RWPE1 (cell line): ENCODE results near the gene P3H2.

Source experiments
- CTCF ChIA-PET: fragments of 350-600 bp; sonication (Branson Sonifier 250); formaldehyde crosslinking; extraction: SDS; loops from one replicate; lab custom pipeline; 2021; lab: Yijun Ruan, JAX
- POLR2A ChIA-PET: fragments of 400-600 bp; formaldehyde crosslinking; extraction: SDS; loops from one replicate; lab custom pipeline; 2020; ENCODE audit warnings: antibody characterized with exemption; ENCODE audit not compliant: low non-redundant PET; lab: Yijun Ruan, JAX
- DNase-seq: peaks from one replicate; pipeline ENCODE4 v3.0.0; 2012; ENCODE audit warnings: low spot score
- H3K27ac ChIP-seq: fragments of 450-650 bp; 2 replicates; pipeline ENCODE4 v1.5.1; 2017
- CTCF ChIP-seq: fragments of 450-650 bp; conservative IDR thresholded peaks from 2 replicates; pipeline ENCODE4 v1.5.1; 2017; ENCODE audit warnings: low read depth, mild to moderate bottlenecking

P3H2 gene

DNA sequence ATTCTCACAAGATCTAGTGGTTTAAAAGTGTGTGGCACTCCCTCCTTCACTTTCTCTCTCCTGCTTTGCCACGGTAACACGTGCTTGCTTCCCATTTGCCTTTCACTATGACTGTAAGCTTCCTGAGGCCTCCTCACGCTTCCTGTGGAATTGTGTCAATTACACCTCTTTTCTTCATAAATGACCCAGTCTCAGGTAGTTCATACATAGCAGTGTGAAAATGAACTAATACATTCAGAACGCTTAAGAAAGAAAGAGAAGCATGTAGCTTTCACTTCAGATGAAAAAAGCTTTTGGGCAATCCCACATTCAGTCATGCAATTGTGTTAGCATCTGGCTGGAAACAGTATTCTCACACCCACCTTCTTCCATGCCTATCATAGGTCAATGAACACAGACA is 24.4 kb downstream of the P3H2 start:
- POLR2A ChIA-PET: no interaction called here
- CTCF ChIA-PET: no interaction called here
- H3K27ac ChIP-seq: no peak overlapping the region
- TF ChIP-seq CTCF: no peak
- DNase-seq: no peak

GRCh38 chr3:190094160-190094718 is 26.5 kb downstream of the P3H2 start:
- TF ChIP-seq CTCF: no peak
- CTCF ChIA-PET: interaction anchor here (0.8 kb wide), 1 partner anchor 11 kb away, joined by 3 read pairs; no protein-coding TSS in a partner anchor
- H3K27ac ChIP-seq: no peak overlapping the region
- POLR2A ChIA-PET: no interaction called here
- DNase-seq: no peak

GRCh38 chr3:190092250-190092649 is 28.4 kb downstream of the P3H2 start:
- DNase-seq: peak; percentile 42
- no peak for TF ChIP-seq CTCF
- CTCF ChIA-PET: interaction anchor here (0.5 kb wide), 1 partner anchor 17 kb away, joined by 3 read pairs; no protein-coding TSS in a partner anchor
- peak overlapping the region; percentile 72 for H3K27ac ChIP-seq
- POLR2A ChIA-PET: no interaction called here

- POLR2A ChIA-PET: no interaction called here
- CTCF ChIA-PET: no interaction called here
- no peak for DNase-seq
- no peak for TF ChIP-seq CTCF
- H3K27ac ChIP-seq: no peak overlapping the region
Observed at GRCh38 chr3:190089711-190090110, 31.0 kb downstream of the P3H2 start.

DNA sequence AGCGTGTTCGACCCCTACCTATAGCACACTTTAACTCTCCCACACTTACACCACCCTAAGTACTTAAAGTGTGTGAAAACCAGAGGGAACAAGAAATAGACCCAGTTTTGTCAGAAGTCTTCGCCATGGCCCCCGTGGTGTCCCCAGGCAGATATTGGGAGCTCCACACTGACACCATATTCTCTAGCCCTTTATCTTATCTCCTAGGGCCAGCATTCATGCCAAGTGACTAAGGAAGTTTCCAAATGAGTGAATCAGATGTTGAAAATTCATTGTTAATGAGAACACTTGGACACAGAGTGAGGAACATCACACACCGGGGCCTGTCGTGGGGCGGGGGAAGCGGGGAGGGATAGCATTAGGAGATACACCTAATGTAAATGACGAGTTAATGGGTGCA is 31.8 kb downstream of the P3H2 start:
- ChIA-PET POLR2A (no interaction called here), CTCF (no interaction called here)
- no peak overlapping the region for H3K27ac ChIP-seq
- TF ChIP-seq CTCF: no peak
- no peak for DNase-seq

- H3K27ac ChIP-seq: no peak overlapping the region
- ChIA-PET CTCF (interaction anchor here (0.7 kb wide), 1 partner anchor 338 kb away, joined by 3 read pairs; no protein-coding TSS in a partner anchor), POLR2A (no interaction called here)
- no peak for DNase-seq
- no peak for TF ChIP-seq CTCF
Observed at GRCh38 chr3:190086191-190086590, 34.5 kb downstream of the P3H2 start.
